Measurements from ENCODE around the gene PIEZO1. TPM values are rescaled to one million over a fixed set of nuclear protein-coding genes. Genes with fewer than 3 reads are reported as not detected.

The PIEZO1 gene
- total and polyA plus RNA-seq, 7 donors, result 18.0 to 242 (median 126) TPM

- Histone ChIP-seq H3K4me1 (peaks cover 0 to 16% (median 8%) of the 10 kb centered on the region in 4 donors), H3K4me3 (no peak overlapping the region), H3K27ac (no peak overlapping the region), H3K36me3 (no peaks in the 10 kb centered on the region), H3K9me3 (no peaks in the 10 kb centered on the region), H3K27me3 (peaks cover 35 to 86% (median 59%) of the 10 kb centered on the region in 3 donors)
- TF ChIP-seq POLR2AphosphoS5 (IDR thresholded peaks at IDR 0.05), result no peak
- TF ChIP-seq CTCF (IDR thresholded peaks at IDR 0.05), result peak in 1 of 4 experiments; percentile 18
- TF ChIP-seq POLR2A (IDR thresholded peaks at IDR 0.05), result no peak
- TF ChIP-seq EP300 (IDR thresholded peaks at IDR 0.05), result no peak
- no peak for DNase-seq
- intact Hi-C loops (cut with DNase I), result no loop called here
- WGBS, 2 donors, result 36 to 57% methylated on average over 31 of the region's 31 CpGs
Observed at GRCh38 chr16:88681084-88681680, 103.8 kb downstream of the PIEZO1 start.

DNA sequence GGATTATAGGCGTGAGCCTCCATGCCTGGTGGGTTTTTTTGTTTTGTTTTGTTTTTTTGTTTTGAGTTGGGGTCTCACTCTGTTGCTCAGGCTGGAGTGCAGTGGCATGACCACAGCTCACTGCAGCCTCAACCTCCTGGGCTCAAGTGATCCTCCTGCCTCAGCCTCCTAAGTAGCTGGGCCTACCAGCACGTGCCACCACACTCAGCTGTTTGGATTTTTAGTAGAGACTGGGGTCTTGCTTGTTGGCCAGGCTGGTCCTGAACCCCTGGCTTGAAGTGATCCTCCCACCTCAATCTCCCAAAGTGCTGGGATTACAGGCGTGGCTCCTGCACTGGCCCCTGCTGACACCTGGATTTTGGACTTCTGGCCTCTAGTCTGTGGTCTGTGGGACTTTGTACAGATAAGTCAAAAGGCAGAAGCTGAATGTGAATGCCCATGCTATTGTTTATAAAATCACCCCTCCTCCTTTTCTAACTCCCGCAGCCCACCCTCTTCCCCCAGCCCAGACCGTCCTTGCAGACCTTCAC, 104.4 kb downstream of the PIEZO1 start:
- no peak overlapping the region for H3K27ac ChIP-seq
- no peaks in the 10 kb centered on the region for H3K9me3 ChIP-seq
- H3K27me3 ChIP-seq, result peaks cover 29 to 80% (median 53%) of the 10 kb centered on the region in 3 donors
- H3K4me3 ChIP-seq, result no peak overlapping the region
- no peak for DNase-seq
- intact Hi-C loops (cut with DNase I), result no loop called here
- 80 to 87% methylated on average over 5 of the region's 5 CpGs for WGBS, 2 donors
- TF ChIP-seq CTCF (IDR thresholded peaks at IDR 0.05) (no peak), EP300 (IDR thresholded peaks at IDR 0.05) (no peak), POLR2AphosphoS5 (IDR thresholded peaks at IDR 0.05) (no peak), POLR2A (IDR thresholded peaks at IDR 0.05) (no peak)
- no peaks in the 10 kb centered on the region for H3K36me3 ChIP-seq
- H3K4me1 ChIP-seq, result peaks cover 0 to 11% (median 2%) of the 10 kb centered on the region in 4 donors

GRCh38 chr16:88678224-88678979, 106.6 kb downstream of the PIEZO1 start:
- WGBS, 2 donors, result 58 to 82% methylated on average over 32 of the region's 32 CpGs
- DNase-seq, result no peak
- Histone ChIP-seq H3K36me3 (peaks cover 0 to 9% (median 0%) of the 10 kb centered on the region in 4 donors), H3K4me1 (peaks cover 0 to 6% (median 0%) of the 10 kb centered on the region in 4 donors), H3K4me3 (no peak overlapping the region), H3K9me3 (no peaks in the 10 kb centered on the region), H3K27ac (no peak overlapping the region), H3K27me3 (peaks cover 18 to 58% (median 32%) of the 10 kb centered on the region in 3 donors)
- TF ChIP-seq EP300 (IDR thresholded peaks at IDR 0.05) (no peak), POLR2A (IDR thresholded peaks at IDR 0.05) (no peak), POLR2AphosphoS5 (IDR thresholded peaks at IDR 0.05) (no peak), CTCF (IDR thresholded peaks at IDR 0.05) (no peak)
- intact Hi-C loops (cut with DNase I), result no loop called here

- TF ChIP-seq POLR2A (IDR thresholded peaks at IDR 0.05), result no peak
- TF ChIP-seq POLR2AphosphoS5 (IDR thresholded peaks at IDR 0.05), result no peak
- TF ChIP-seq CTCF (IDR thresholded peaks at IDR 0.05), result no peak
- no peak for TF ChIP-seq EP300 (IDR thresholded peaks at IDR 0.05)
- intact Hi-C loops (cut with DNase I), result no loop called here
- DNase-seq, result no peak
Observed at GRCh38 chr16:88677721-88678120, 107.3 kb downstream of the PIEZO1 start.

More at GRCh38 chr16:88677721-88678120, 107.3 kb downstream of the PIEZO1 start:
- Histone ChIP-seq H3K9me3 (no peaks in the 10 kb centered on the region), H3K4me3 (no peak overlapping the region), H3K27ac (no peak overlapping the region), H3K36me3 (peaks cover 0 to 9% (median 0%) of the 10 kb centered on the region in 4 donors), H3K27me3 (peaks cover 14 to 51% (median 32%) of the 10 kb centered on the region in 3 donors), H3K4me1 (peaks cover 0 to 6% (median 0%) of the 10 kb centered on the region in 4 donors)
- WGBS, 2 donors, result 78 to 83% methylated on average over 13 of the region's 13 CpGs
